ENCODE results near the gene ARL6IP5.
A peak's percentile ranks its signal among the peaks of the same experiment; 100 is the strongest.

Gene ARL6IP5

GRCh38 chr3:69116897-69117296 is 32.2 kb downstream of the ARL6IP5 start:
- DNase-seq (ENCODE audit: low read depth): no peak

GRCh38 chr3:69118555-69118954 is 33.8 kb downstream of the ARL6IP5 start:
- DNase-seq (ENCODE audit: low read depth): no peak

- DNase-seq (ENCODE audit: low read depth): no peak
These were observed 34.4 kb downstream of the ARL6IP5 start for GRCh38 chr3:69119138-69119537.

- DNase-seq (ENCODE audit: low read depth): no peak
These were observed 34.9 kb downstream of the ARL6IP5 start for GRCh38 chr3:69119681-69120080.

- DNase-seq (ENCODE audit: low read depth): peak; percentile 73
These were observed 36.2 kb downstream of the ARL6IP5 start for GRCh38 chr3:69120879-69121464.

GRCh38 chr3:69121513-69121912 is 36.8 kb downstream of the ARL6IP5 start:
- DNase-seq (ENCODE audit: low read depth): no peak

- DNase-seq (ENCODE audit: low read depth): no peak
These were observed 37.2 kb downstream of the ARL6IP5 start for GRCh38 chr3:69121950-69122349.

- DNase-seq (ENCODE audit: low read depth): no peak
These were observed 37.7 kb downstream of the ARL6IP5 start, which contains the start of gene LMOD3 for GRCh38 chr3:69122403-69122802. LMOD3 (minus strand) TSS chr3:69122595; CDS start chr3:69122386, 209 bp downstream.

GRCh38 chr3:69126216-69126615 is 41.5 kb downstream of the ARL6IP5 start:
- DNase-seq (ENCODE audit: low read depth): no peak

- no peak for DNase-seq (ENCODE audit: low read depth)
These were observed 42.3 kb downstream of the ARL6IP5 start for GRCh38 chr3:69126999-69127398.

GRCh38 chr3:69128509-69128908 is 43.8 kb downstream of the ARL6IP5 start:
- no peak for DNase-seq (ENCODE audit: low read depth)

GRCh38 chr3:69129531-69129930 is 44.8 kb downstream of the ARL6IP5 start:
- DNase-seq (ENCODE audit: low read depth): no peak

- no peak for DNase-seq (ENCODE audit: low read depth)
These were observed 46.0 kb downstream of the ARL6IP5 start for GRCh38 chr3:69130689-69131088.

GRCh38 chr3:69137005-69137404 is 52.3 kb downstream of the ARL6IP5 start:
- no peak for DNase-seq (ENCODE audit: low read depth)

- DNase-seq (ENCODE audit: low read depth): no peak
These were observed 52.7 kb downstream of the ARL6IP5 start for GRCh38 chr3:69137412-69137811.

- no peak for DNase-seq (ENCODE audit: low read depth)
These were observed 56.6 kb downstream of the ARL6IP5 start for GRCh38 chr3:69141313-69141712.

GRCh38 chr3:69142090-69142489 is 57.4 kb downstream of the ARL6IP5 start:
- no peak for DNase-seq (ENCODE audit: low read depth)

- no peak for DNase-seq (ENCODE audit: low read depth)
These were observed 58.2 kb downstream of the ARL6IP5 start for GRCh38 chr3:69142797-69143454.

- peak; percentile 21 for DNase-seq (ENCODE audit: low read depth)
These were observed 58.9 kb downstream of the ARL6IP5 start for GRCh38 chr3:69143612-69144011.

- DNase-seq (ENCODE audit: low read depth): no peak
These were observed 60.0 kb downstream of the ARL6IP5 start for GRCh38 chr3:69144631-69145245.

GRCh38 chr3:69145688-69146087 is 61.0 kb downstream of the ARL6IP5 start:
- DNase-seq (ENCODE audit: low read depth): no peak

GRCh38 chr3:69149586-69149985 is 64.8 kb downstream of the ARL6IP5 start:
- DNase-seq (ENCODE audit: low read depth): no peak
